HepG2 (cell line): ENCODE measurements around the gene ADI1. TPM values are rescaled to one million over a fixed set of nuclear protein-coding genes. Genes with fewer than 3 reads are reported as not detected.

Source experiments
- ATAC-seq: fragments of 200-7000 bp; cut with Tn5 transposase; 3 replicates; pipeline ENCODE4 v1.9.1; 2020; ENCODE audit warnings: mild to moderate bottlenecking, moderate library complexity
- BruUV-seq: library from RNA; stranded (reverse); fragments of 400-500 nt; replicated peaks from 2 replicates; lab custom pipeline; 2021; lab: Mats Ljungman, UMichigan
- CTCF ChIA-PET: fragments of 300-600 bp; formaldehyde crosslinking; extraction: SDS; loops from one replicate; lab custom pipeline; 2021; ENCODE audit warnings: low total read pairs, inconsistent platforms, low intra/inter-chr PET ratio; lab: Yijun Ruan, JAX
- POLR2A ChIA-PET: fragments of 350-600 bp; sonication (Branson Sonifier 250); formaldehyde crosslinking; loops from one replicate; lab custom pipeline; 2020; ENCODE audit warnings: antibody characterized with exemption, inconsistent platforms; lab: Yijun Ruan, JAX
- DNase-seq: peaks from one replicate; pipeline ENCODE4 v3.0.0-alpha.2; 2015; ENCODE audit warnings: low spot score
- FAIRE-seq: peaks from 3 replicates; lab custom pipeline; 2011; peaks lifted over from hg19 to GRCh38; lab: Jason Lieb, UNC
- H2AFZ ChIP-seq: one replicate; pipeline ENCODE4 v1.6.1; 2011; ENCODE audit warnings: low read length, inconsistent platforms
- H3K27ac ChIP-seq: fragments of 300-600 bp; 3 replicates; pipeline ENCODE4 v1.8.0; 2011; ENCODE audit warnings: mixed run types, mild to moderate bottlenecking, mixed read lengths, low read length, inconsistent platforms; ENCODE audit not compliant: insufficient read depth; ENCODE audit errors: extremely low read length
- H3K27me3 ChIP-seq, 2 experiments: fragments of 200-600 bp in 1 of 2; 2 replicates in 1 of 2; 3 replicates in 1 of 2; pipeline versions ENCODE4 v1.6.0 to v1.8.0; 2011; ENCODE audit warnings: low read length in 2 of 2, mild to moderate bottlenecking in 2 of 2, moderate library complexity in 2 of 2, inconsistent platforms in 1 of 2; ENCODE audit not compliant: insufficient read depth in 2 of 2, control insufficient read depth in 1 of 2
- H3K36me3 ChIP-seq, 2 experiments: fragments of 200-600 bp in 1 of 2; replicated peaks in 1 of 2; 2 replicates in 1 of 2; 3 replicates in 1 of 2; pipeline versions ENCODE4 v1.5.1 to v1.8.0; 2011; ENCODE audit warnings: low read length in 2 of 2, inconsistent platforms in 1 of 2; ENCODE audit not compliant: insufficient read depth in 2 of 2, control insufficient read depth in 1 of 2
- H3K4me1 ChIP-seq: 2 replicates; pipeline ENCODE4 v1.5.1; 2012; ENCODE audit warnings: low read length, inconsistent platforms; ENCODE audit not compliant: insufficient read depth
- H3K4me2 ChIP-seq: 2 replicates; pipeline ENCODE4 v1.6.0; 2011; ENCODE audit warnings: low read depth, low read length, inconsistent platforms
- H3K4me3 ChIP-seq, 3 experiments: fragments of 200-600 bp in 1 of 3; sonication (generic), shearing (Covaris generic) in 1 of 3; replicated peaks in 1 of 3; 2 replicates each; pipeline ENCODE4 v1.5.1; 2011 to 2016; ENCODE audit warnings: low read length in 3 of 3, inconsistent platforms in 2 of 3, low read depth in 2 of 3, mild to moderate bottlenecking in 2 of 3, control low read depth in 1 of 3, mixed read lengths in 1 of 3; ENCODE audit not compliant: insufficient read depth in 1 of 3
- H3K79me2 ChIP-seq: one replicate; pipeline ENCODE4 v1.6.1; 2011; ENCODE audit warnings: low read length, inconsistent platforms; ENCODE audit not compliant: insufficient read depth
- H3K9ac ChIP-seq: 2 replicates; pipeline ENCODE4 v1.6.0; 2011; ENCODE audit warnings: mild to moderate bottlenecking, low read depth, low read length, inconsistent platforms; ENCODE audit not compliant: insufficient read depth
- H3K9me3 ChIP-seq: 2 replicates; pipeline ENCODE4 v1.5.1; 2012; ENCODE audit warnings: mild to moderate bottlenecking, low read length
- H4K20me1 ChIP-seq: 2 replicates; pipeline ENCODE4 v1.6.0; 2011; ENCODE audit warnings: inconsistent platforms, mild to moderate bottlenecking, low read length, moderate library complexity; ENCODE audit not compliant: insufficient read depth
- GRHL1 ChIP-seq: sonication (generic); formaldehyde crosslinking; conservative IDR thresholded peaks from 2 replicates; pipeline ENCODE4 v1.8.0; 2022; ENCODE audit warnings: missing genetic modification reagents
- PAXIP1 ChIP-seq: sonication (generic); formaldehyde crosslinking; conservative IDR thresholded peaks from 2 replicates; pipeline ENCODE4 v1.4.0; 2020; ENCODE audit warnings: mild to moderate bottlenecking, missing genetic modification reagents, moderate library complexity
- WGBS: methylation state at CpG from one replicate; pipeline ENCODE4 v1.1.6; 2017; ENCODE audit warnings: low lambda C conversion rate; 5-methylcytosine and 5-hydroxymethylcytosine counted together
- in situ Hi-C: cut with HindIII; loops from 2 replicates; pipeline ENCODE4 v1.10.0; 2017; ENCODE audit warnings: low pct_unique_long_range_greater_than_20kb; ENCODE audit not compliant: extremely low pct_ligation_motif_present
- intact Hi-C: fragments of 100-400 bp; cut with micrococcal nuclease; formaldehyde crosslinking; loops from one replicate; pipeline ENCODE4 v1.10.0; 2022; ENCODE audit not compliant: unreplicated experiment
- polyA plus RNA-seq, 8 experiments: library from polyadenylated mRNA; depleted of rRNA in 3 of 8; stranded (reverse) in 7 of 8; unstranded in 1 of 8; fragments of >200 nt; fragmentation: Illumina TruSeq in 4 of 8; extraction: Trizol in 4 of 8; gene quantifications; 2 replicates each; pipeline versions ENCODE4 v1.2.1 to v1.2.3, GENCODE V29; 2011 to 2016; ENCODE audit warnings: low read depth in 4 of 8, missing spikeins in 1 of 8, mixed read lengths in 1 of 8; ENCODE audit not compliant: insufficient read depth in 1 of 8
- total RNA-seq, 5 experiments: library from RNA; depleted of rRNA; stranded (reverse); fragments of >200 nt; fragmentation: Illumina TruSeq; extraction: Trizol; gene quantifications; 2 replicates each; pipeline ENCODE4 v1.2.3, GENCODE V29; 2016; ENCODE audit warnings: low read depth in 1 of 5
- TF ChIP-seq, protein P1 (sequence below): sonication (generic); formaldehyde crosslinking; conservative IDR thresholded peaks from 2 replicates; pipeline ENCODE4 v1.4.0; 2020; ENCODE audit warnings: missing genetic modification reagents

ADI1 gene
- total and polyA plus RNA-seq, 2 of the 13 experiments (the other 11 are each of a cell fraction or from before 2014, with no cell fraction given): 28.7 to 123 TPM

- intact Hi-C loops (no loop called here), in situ Hi-C loops (no loop called here)
- H3K9me3 ChIP-seq: no peaks in the 10 kb centered on the region
- no peaks in the 10 kb centered on the region for H3K27me3 ChIP-seq
- H3K4me3 ChIP-seq: no peak overlapping the region
- no peak overlapping the region for H3K27ac ChIP-seq
- TF ChIP-seq GRHL1 (no peak), PAXIP1 (CRISPR knock-in tag) (no peak)
- TF ChIP-seq, protein P1, sequence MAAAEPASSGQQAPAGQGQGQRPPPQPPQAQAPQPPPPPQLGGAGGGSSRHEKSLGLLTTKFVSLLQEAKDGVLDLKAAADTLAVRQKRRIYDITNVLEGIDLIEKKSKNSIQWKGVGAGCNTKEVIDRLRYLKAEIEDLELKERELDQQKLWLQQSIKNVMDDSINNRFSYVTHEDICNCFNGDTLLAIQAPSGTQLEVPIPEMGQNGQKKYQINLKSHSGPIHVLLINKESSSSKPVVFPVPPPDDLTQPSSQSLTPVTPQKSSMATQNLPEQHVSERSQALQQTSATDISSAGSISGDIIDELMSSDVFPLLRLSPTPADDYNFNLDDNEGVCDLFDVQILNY: no peak
- no peak for DNase-seq
- POLR2A ChIA-PET: no interaction called here
- ATAC-seq: no peak
- H4K20me1 ChIP-seq: no peaks in the 10 kb centered on the region
- H2AFZ ChIP-seq: no peak overlapping the region
- no peak for FAIRE-seq
- no peak overlapping the region for H3K9ac ChIP-seq
- H3K4me1 ChIP-seq: peaks cover 13% of the 10 kb centered on the region
- H3K79me2 ChIP-seq: no peaks in the 10 kb centered on the region
- H3K36me3 ChIP-seq: peaks cover 21 to 46% of the 10 kb centered on the region in 2 experiments
- BruUV-seq: no TSS peak
- CTCF ChIA-PET: no interaction called here
- 93% methylated on average over 20 of the region's 20 CpGs for WGBS
- no peak overlapping the region for H3K4me2 ChIP-seq
Observed at GRCh38 chr2:3453190-3453999, 65.9 kb downstream of the ADI1 start.
